HepG2 (cell line): ENCODE measurements around the gene MTA2. TPM values are rescaled to one million over a fixed set of nuclear protein-coding genes. Genes with fewer than 3 reads are reported as not detected.

Source experiments
- ATF7-NPFF ChIP-seq: sonication (generic); formaldehyde crosslinking; IDR thresholded peaks from 2 replicates; pipeline ENCODE4 v1.8.1; 2023; ENCODE audit warnings: mild to moderate bottlenecking, low read depth, missing genetic modification reagents, moderate library complexity
- ELF3 ChIP-seq: IDR thresholded peaks from 2 replicates; pipeline ENCODE4 v1.6.1; 2016; ENCODE audit warnings: missing genetic modification reagents, missing compliant biosample characterization
- HNRNPH1 ChIP-seq: fragments of 200-400 bp; formaldehyde crosslinking; optimal IDR thresholded peaks from 2 replicates; pipeline ENCODE3; 2017; ENCODE audit warnings: mild to moderate bottlenecking, low read depth, low read length
- KDM1A ChIP-seq: IDR thresholded peaks from 2 replicates; pipeline ENCODE4 v1.6.1; 2016; ENCODE audit warnings: missing compliant biosample characterization
- NCOR1 ChIP-seq: fragments of 200-600 bp; sonication (generic); IDR thresholded peaks from 2 replicates; pipeline ENCODE4 v1.7.0; 2017; ENCODE audit warnings: antibody characterized with exemption, low read length, borderline replicate concordance
- TCF12 ChIP-seq, 2 experiments: fragments of 450-650 bp in 1 of 2; sonication (generic) in 1 of 2; formaldehyde crosslinking in 1 of 2; IDR thresholded peaks; 2 replicates each; pipeline versions ENCODE4 v1.6.1 to v1.8.0; 2017 to 2022; ENCODE audit warnings: antibody characterized with exemption in 1 of 2, mild to moderate bottlenecking in 1 of 2, missing genetic modification reagents in 1 of 2, moderate library complexity in 1 of 2
- ZC3H4 ChIP-seq: sonication (generic); formaldehyde crosslinking; IDR thresholded peaks from 2 replicates; pipeline ENCODE4 v1.4.0; 2020; ENCODE audit warnings: missing genetic modification reagents, borderline replicate concordance
- ZNF337 ChIP-seq: sonication (generic); formaldehyde crosslinking; IDR thresholded peaks from 2 replicates; pipeline ENCODE4 v1.5.1; 2020; ENCODE audit warnings: missing genetic modification reagents, low read depth, mild to moderate bottlenecking, borderline replicate concordance
- ZNF441 ChIP-seq: sonication (generic); formaldehyde crosslinking; IDR thresholded peaks from 2 replicates; pipeline ENCODE4 v1.7.0; 2021; ENCODE audit warnings: missing genetic modification reagents, borderline replicate concordance
- polyA plus RNA-seq, 8 experiments: library from polyadenylated mRNA; depleted of rRNA in 3 of 8; stranded (reverse) in 7 of 8; unstranded in 1 of 8; fragments of >200 nt; fragmentation: Illumina TruSeq in 4 of 8; extraction: Trizol in 4 of 8; gene quantifications; 2 replicates each; pipeline versions ENCODE4 v1.2.1 to v1.2.3, GENCODE V29; 2011 to 2016; ENCODE audit warnings: low read depth in 4 of 8, missing spikeins in 1 of 8, mixed read lengths in 1 of 8; ENCODE audit not compliant: insufficient read depth in 1 of 8
- total RNA-seq, 5 experiments: library from RNA; depleted of rRNA; stranded (reverse); fragments of >200 nt; fragmentation: Illumina TruSeq; extraction: Trizol; gene quantifications; 2 replicates each; pipeline ENCODE4 v1.2.3, GENCODE V29; 2016; ENCODE audit warnings: low read depth in 1 of 5
- TF ChIP-seq, protein P1 (sequence below): IDR thresholded peaks from 2 replicates; pipeline ENCODE4 v1.6.1; 2016
- TF ChIP-seq, protein P2 (sequence below): fragments of 450-650 bp; IDR thresholded peaks from 2 replicates; pipeline ENCODE4 v1.6.1; 2017; ENCODE audit warnings: mild to moderate bottlenecking
- TF ChIP-seq, protein P3 (sequence below): sonication (generic); formaldehyde crosslinking; IDR thresholded peaks from 2 replicates; pipeline ENCODE4 v1.8.0; 2022; ENCODE audit warnings: missing genetic modification reagents, low read depth, mild to moderate bottlenecking, borderline replicate concordance
- TF ChIP-seq, protein P4 (sequence below): sonication (generic); formaldehyde crosslinking; IDR thresholded peaks from 2 replicates; pipeline ENCODE4 v1.4.0; 2020; ENCODE audit warnings: mild to moderate bottlenecking, missing genetic modification reagents
- TF ChIP-seq, protein P5 (sequence below): sonication (generic); formaldehyde crosslinking; IDR thresholded peaks from 2 replicates; pipeline ENCODE4 v1.4.0; 2020; ENCODE audit warnings: missing genetic modification reagents

The MTA2 gene
- total and polyA plus RNA-seq, 2 of the 13 experiments (the other 11 are each of a cell fraction or from before 2014, with no cell fraction given) = 14.0 to 70.0 TPM

DNA sequence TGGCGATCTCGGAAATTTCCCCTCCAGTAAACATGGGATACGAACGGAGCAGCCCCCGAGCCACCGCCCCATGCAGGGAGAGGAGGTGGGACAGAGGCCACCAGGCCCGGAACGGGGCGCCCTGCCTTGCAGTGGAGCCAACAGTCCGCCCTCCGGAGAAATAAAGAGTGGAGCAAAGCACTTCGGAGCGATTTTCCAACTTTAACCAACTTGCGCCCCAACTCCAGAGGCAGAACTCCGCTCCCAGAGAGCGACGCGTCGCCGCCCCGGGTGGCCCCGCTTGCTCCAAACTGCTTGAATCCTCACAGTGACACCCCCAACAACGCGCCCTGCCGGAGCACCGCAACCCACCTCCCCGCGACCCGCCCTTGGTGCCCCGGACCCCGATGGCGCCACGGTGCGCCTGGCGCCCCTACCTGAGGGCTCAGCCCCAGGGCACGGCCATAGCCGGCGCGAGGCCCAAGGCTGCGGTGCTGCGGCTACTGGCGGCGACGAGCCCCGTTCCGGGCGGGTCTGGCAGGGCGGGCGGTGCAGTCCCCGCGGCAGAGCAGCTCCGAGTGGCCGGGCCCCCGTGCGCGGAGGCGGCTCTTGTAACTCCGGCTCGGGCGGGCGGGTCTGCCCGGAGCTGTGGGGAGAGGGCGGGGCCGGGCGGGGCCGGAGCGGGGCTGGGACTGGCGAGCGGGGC lies 55.3 kb downstream of the MTA2 start, which contains the start of gene AHNAK (continued):
- TF ChIP-seq ATF7-NPFF (CRISPR knock-in tag) = peak; percentile 59; the same call in 1 of the 2 replicates
- TF ChIP-seq, protein P1, sequence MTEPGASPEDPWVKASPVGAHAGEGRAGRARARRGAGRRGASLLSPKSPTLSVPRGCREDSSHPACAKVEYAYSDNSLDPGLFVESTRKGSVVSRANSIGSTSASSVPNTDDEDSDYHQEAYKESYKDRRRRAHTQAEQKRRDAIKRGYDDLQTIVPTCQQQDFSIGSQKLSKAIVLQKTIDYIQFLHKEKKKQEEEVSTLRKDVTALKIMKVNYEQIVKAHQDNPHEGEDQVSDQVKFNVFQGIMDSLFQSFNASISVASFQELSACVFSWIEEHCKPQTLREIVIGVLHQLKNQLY (CRISPR knock-in tag) = no peak
- TF ChIP-seq, protein P2, sequence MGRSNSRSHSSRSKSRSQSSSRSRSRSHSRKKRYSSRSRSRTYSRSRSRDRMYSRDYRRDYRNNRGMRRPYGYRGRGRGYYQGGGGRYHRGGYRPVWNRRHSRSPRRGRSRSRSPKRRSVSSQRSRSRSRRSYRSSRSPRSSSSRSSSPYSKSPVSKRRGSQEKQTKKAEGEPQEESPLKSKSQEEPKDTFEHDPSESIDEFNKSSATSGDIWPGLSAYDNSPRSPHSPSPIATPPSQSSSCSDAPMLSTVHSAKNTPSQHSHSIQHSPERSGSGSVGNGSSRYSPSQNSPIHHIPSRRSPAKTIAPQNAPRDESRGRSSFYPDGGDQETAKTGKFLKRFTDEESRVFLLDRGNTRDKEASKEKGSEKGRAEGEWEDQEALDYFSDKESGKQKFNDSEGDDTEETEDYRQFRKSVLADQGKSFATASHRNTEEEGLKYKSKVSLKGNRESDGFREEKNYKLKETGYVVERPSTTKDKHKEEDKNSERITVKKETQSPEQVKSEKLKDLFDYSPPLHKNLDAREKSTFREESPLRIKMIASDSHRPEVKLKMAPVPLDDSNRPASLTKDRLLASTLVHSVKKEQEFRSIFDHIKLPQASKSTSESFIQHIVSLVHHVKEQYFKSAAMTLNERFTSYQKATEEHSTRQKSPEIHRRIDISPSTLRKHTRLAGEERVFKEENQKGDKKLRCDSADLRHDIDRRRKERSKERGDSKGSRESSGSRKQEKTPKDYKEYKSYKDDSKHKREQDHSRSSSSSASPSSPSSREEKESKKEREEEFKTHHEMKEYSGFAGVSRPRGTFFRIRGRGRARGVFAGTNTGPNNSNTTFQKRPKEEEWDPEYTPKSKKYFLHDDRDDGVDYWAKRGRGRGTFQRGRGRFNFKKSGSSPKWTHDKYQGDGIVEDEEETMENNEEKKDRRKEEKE = no peak
- TF ChIP-seq, protein P3, sequence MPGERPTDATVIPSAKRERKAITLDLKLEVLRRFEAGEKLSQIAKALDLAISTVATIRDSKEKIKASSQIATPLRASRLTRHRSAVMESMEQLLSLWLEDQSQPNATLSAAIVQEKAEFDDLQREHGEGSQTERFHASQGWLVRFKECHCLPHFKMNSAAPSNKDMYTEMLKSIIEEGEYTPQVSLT = no peak; the same call in 1 of the 2 replicates
- TF ChIP-seq, protein P4, sequence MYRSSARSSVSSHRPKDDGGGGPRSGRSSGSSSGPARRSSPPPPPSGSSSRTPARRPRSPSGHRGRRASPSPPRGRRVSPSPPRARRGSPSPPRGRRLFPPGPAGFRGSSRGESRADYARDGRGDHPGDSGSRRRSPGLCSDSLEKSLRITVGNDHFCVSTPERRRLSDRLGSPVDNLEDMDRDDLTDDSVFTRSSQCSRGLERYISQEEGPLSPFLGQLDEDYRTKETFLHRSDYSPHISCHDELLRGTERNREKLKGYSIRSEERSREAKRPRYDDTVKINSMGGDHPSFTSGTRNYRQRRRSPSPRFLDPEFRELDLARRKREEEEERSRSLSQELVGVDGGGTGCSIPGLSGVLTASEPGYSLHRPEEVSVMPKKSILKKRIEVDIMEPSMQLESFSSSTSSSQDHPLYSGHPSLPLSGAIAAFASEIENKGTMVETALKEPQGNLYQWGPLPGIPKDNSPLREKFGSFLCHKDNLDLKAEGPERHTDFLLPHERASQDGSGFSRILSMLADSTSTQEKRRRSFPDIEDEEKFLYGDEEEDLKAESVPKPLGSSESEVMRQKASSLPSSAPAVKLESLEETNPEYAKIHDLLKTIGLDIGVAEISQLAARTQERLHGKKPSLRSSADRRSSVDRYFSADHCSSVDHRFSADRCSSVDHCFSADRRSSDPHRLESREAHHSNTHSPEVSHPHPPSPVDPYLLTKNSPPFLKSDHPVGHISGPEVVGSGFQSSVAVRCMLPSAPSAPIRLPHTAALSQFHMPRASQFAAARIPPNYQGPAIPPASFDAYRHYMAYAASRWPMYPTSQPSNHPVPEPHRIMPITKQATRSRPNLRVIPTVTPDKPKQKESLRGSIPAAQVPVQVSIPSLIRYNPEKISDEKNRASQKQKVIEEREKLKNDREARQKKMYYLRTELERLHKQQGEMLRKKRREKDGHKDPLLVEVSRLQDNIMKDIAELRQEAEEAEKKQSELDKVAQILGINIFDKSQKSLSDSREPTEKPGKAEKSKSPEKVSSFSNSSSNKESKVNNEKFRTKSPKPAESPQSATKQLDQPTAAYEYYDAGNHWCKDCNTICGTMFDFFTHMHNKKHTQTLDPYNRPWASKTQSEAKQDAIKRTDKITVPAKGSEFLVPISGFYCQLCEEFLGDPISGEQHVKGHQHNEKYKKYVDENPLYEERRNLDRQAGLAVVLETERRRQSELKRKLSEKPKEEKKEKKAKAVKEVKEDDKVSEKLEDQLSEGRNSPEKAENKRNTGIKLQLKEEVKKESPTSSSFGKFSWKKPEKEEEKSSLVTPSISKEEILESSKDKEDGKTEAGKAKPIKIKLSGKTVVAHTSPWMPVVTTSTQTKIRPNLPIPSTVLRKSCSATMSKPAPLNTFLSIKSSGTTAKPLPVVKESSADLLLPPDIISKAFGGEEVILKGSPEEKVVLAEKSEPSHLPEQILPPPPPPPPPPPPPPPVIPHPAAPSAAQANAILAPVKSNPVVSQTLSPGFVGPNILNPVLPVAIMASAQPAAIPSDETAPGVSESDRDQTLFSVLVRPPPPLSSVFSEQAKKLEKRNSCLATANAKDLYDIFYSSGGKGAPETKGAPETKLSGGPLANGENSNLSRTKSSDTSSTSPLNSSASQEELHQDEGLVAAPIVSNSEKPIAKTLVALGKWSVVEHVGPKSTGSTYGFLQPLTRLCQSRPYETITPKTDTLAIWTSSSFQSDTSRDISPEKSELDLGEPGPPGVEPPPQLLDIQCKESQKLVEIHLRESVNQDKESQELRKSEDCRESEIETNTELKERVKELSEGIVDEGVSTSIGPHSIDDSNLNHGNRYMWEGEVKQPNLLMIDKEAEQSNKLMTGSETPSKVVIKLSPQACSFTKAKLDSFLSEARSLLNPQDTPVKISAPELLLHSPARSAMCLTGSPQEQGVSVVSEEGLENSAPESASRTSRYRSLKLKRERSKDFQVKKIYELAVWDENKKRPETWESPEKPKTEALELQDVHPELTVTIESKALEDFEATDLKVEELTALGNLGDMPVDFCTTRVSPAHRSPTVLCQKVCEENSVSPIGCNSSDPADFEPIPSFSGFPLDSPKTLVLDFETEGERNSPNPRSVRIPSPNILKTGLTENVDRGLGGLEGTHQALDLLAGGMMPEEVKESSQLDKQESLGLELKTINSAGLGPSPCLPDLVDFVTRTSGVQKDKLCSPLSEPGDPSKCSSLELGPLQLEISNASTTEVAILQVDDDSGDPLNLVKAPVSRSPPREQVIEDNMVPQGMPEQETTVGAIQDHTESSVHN (CRISPR knock-in tag) = no peak
- TF ChIP-seq NCOR1 = no peak
- peak; percentile 59; the same call in 1 of the 2 replicates for TF ChIP-seq ZNF441
- no peak for TF ChIP-seq ZC3H4 (CRISPR knock-in tag)
- TF ChIP-seq ELF3 (CRISPR knock-in tag) = 0 out of 2 replicates have a peak, but pooled peaks have one; percentile 11
- no peak for TF ChIP-seq KDM1A
- no peak for TF ChIP-seq ZNF337 (CRISPR knock-in tag)
- no peak for TF ChIP-seq HNRNPH1
- TF ChIP-seq TCF12 (IDR thresholded peaks at IDR 0.05) = no peak
- no peak for TF ChIP-seq TCF12 (CRISPR knock-in tag; IDR thresholded peaks at IDR 0.05)
- TF ChIP-seq, protein P5, sequence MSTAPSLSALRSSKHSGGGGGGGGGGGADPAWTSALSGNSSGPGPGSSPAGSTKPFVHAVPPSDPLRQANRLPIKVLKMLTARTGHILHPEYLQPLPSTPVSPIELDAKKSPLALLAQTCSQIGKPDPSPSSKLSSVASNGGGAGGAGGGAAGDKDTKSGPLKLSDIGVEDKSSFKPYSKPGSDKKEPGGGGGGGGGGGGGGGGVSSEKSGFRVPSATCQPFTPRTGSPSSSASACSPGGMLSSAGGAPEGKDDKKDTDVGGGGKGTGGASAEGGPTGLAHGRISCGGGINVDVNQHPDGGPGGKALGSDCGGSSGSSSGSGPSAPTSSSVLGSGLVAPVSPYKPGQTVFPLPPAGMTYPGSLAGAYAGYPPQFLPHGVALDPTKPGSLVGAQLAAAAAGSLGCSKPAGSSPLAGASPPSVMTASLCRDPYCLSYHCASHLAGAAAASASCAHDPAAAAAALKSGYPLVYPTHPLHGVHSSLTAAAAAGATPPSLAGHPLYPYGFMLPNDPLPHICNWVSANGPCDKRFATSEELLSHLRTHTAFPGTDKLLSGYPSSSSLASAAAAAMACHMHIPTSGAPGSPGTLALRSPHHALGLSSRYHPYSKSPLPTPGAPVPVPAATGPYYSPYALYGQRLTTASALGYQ (CRISPR knock-in tag) = no peak
